GM06990 (cell line): ENCODE data around the gene PRKG1.

Experiments
- DNase-seq: peaks from one replicate; pipeline ENCODE4 v3.0.0-alpha.2; 2011; ENCODE audit not compliant: insufficient read length; ENCODE audit errors: extremely low read depth
- H3K27me3 ChIP-seq: replicated peaks from 2 replicates; pipeline ENCODE4 v1.6.0; 2011; ENCODE audit warnings: low read length; ENCODE audit not compliant: control insufficient read depth, insufficient read depth
- H3K36me3 ChIP-seq: 2 replicates; pipeline ENCODE4 v1.5.1; 2011; ENCODE audit warnings: low read length; ENCODE audit not compliant: control insufficient read depth, insufficient read depth
- H3K4me3 ChIP-seq: replicated peaks from 2 replicates; pipeline ENCODE4 v1.5.1; 2011; ENCODE audit warnings: low read depth, mild to moderate bottlenecking, control low read depth, low read length
- TF ChIP-seq, protein P1 (sequence below): IDR thresholded peaks from 2 replicates; pipeline ENCODE4 v1.5.1; 2011; ENCODE audit warnings: low read length, control low read depth, mild to moderate bottlenecking, inconsistent platforms; ENCODE audit not compliant: insufficient read depth, poor library complexity, severe bottlenecking

The PRKG1 gene

DNA sequence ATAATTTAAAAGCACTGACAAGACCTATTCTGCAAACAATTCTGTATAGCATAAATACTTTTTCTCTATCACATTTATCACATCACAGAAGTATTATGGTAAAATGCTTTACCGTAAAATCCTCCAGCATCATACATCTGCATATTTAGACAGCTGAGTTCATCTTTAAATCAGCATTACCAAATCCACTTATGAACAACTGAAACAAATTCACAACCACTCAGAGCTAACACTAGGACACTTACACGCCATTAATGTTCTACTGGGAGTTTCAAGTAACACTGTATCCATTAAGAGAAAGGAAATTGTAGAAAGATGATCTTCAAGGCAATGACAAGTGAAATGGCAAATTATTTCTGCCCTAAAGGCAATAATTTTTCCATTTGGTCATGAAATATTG is 1134.1 kb downstream of the PRKG1 start:
- TF ChIP-seq, protein P1, sequence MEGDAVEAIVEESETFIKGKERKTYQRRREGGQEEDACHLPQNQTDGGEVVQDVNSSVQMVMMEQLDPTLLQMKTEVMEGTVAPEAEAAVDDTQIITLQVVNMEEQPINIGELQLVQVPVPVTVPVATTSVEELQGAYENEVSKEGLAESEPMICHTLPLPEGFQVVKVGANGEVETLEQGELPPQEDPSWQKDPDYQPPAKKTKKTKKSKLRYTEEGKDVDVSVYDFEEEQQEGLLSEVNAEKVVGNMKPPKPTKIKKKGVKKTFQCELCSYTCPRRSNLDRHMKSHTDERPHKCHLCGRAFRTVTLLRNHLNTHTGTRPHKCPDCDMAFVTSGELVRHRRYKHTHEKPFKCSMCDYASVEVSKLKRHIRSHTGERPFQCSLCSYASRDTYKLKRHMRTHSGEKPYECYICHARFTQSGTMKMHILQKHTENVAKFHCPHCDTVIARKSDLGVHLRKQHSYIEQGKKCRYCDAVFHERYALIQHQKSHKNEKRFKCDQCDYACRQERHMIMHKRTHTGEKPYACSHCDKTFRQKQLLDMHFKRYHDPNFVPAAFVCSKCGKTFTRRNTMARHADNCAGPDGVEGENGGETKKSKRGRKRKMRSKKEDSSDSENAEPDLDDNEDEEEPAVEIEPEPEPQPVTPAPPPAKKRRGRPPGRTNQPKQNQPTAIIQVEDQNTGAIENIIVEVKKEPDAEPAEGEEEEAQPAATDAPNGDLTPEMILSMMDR, result no peak
- Histone ChIP-seq H3K4me3 (no peak overlapping the region), H3K36me3 (no peaks in the 10 kb centered on the region), H3K27me3 (no peaks in the 10 kb centered on the region; the same call in 1 of the 2 replicates)
- no peak for DNase-seq

DNA sequence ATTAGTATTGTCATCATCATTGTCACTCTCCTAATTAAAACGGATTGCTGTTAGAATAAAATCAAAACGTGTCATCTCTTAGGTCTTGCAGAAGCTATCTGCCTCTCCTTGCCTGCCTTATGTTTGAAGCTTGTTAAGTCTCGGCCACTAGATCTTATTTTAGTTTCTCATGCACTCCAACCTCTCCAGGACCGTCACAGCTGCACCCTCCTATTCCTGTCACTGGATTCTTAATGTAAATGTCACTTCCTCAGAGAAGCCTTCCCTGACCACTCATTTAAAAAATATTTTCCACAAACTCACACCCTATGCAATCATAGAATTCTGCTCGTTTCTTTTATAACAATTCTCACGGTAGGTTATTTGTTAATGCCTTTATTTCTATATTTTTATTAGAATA is 1135.9 kb downstream of the PRKG1 start:
- Histone ChIP-seq H3K4me3 (no peak overlapping the region), H3K36me3 (no peaks in the 10 kb centered on the region), H3K27me3 (no peaks in the 10 kb centered on the region; the same call in 1 of the 2 replicates)
- no peak for DNase-seq
- TF ChIP-seq, protein P1, result no peak

DNA sequence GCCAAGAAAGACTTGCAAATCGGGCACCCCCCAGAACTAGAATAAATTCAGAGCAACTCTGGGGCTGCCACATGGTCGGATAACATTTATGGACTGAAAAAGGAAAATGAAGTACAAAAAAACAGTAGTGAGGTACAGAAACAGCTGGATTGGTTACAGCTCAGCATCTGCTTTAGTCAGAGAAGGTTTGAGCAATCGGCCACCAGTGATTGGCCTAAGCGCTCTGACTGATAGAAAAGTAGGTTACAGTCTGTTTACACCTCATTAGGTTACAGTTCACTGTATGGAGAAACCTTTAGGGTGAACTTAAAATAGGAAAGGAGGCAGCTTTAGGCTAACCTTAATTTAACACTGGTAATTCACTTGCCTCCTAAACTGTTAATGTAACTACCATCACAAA is 1137.8 kb downstream of the PRKG1 start:
- Histone ChIP-seq H3K36me3 (no peaks in the 10 kb centered on the region), H3K27me3 (no peaks in the 10 kb centered on the region; the same call in 1 of the 2 replicates), H3K4me3 (no peak overlapping the region)
- DNase-seq, result no peak
- TF ChIP-seq, protein P1, result no peak

DNA sequence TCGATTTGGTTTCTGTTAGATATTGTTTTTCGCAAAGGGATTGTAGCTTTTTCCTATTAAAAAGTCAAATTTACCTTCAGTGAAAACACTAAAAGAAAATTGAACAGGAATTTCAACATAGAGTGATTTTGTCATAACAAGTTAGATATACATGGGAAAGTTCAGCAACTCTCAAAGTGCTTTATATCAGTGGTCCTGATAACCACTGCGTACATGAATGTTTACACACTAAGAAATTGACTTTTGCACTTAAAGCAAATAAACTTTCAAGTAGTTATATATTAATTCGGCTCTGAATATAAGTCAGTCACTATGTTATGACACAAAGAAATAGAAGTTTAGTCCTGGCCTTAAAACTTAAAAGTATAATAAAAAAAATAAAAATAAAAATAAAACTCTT is 1138.5 kb downstream of the PRKG1 start:
- DNase-seq, result no peak
- H3K4me3 ChIP-seq, result no peak overlapping the region
- H3K36me3 ChIP-seq, result no peaks in the 10 kb centered on the region
- TF ChIP-seq, protein P1, result no peak
- no peaks in the 10 kb centered on the region for H3K27me3 ChIP-seq

DNA sequence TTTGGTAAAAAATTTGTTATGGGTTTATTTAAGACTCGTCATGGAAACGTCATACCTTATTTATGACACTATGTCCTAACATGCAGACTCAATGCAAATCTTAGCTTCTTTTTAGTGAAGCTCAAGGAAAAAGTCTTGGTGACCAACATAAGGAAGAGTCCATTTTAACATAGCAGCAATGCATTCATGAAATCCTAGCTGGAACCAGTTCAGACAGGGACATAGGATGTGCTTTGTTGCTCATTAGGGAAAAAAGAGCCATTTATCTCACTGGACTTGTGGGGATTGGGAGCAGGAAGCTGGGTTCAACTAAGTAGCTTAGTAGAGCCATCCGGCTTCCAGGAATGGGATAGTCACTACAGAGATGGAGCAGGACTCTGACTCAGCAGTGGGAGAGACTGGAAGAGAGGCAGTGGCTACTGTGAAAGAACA is 1139.0 kb downstream of the PRKG1 start:
- no peak for DNase-seq
- Histone ChIP-seq H3K4me3 (no peak overlapping the region), H3K36me3 (no peaks in the 10 kb centered on the region), H3K27me3 (no peaks in the 10 kb centered on the region)
- TF ChIP-seq, protein P1, result no peak

DNA sequence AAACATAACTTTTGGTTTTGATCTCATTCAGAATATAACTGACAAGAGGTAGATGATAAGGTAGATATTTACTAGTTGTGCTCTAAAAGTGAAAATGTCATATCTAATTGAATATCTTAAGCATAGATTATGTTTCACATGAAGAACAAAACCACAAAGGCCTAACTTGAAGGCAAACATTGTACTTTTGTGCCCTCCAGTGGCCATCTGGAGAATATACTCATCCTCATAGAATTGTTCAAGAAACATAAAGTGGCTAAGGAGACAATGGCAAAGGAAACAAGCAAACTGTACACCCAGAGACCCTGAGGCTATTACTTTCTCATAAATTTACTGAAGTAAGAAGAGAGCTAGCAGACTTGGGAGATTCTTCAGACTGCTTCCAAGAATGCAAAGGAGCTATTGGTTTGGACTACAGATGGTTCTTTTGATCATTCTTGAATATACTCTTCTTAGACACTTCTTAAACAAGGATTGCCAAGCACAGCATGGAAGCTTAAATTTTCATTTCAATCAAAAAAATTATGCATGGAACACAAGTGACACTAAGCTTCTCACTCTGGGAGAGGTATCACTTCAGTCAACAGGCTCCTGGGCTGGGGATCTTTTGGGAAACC is 1141.6 kb downstream of the PRKG1 start:
- peak; percentile 20 for DNase-seq
- H3K4me3 ChIP-seq, result no peak overlapping the region
- TF ChIP-seq, protein P1, result peak; percentile 64
- no peaks in the 10 kb centered on the region for H3K27me3 ChIP-seq
- no peaks in the 10 kb centered on the region for H3K36me3 ChIP-seq
